Activated gamma-delta T cell (primary cell): ENCODE results near the gene RTCA.
A peak's percentile ranks its signal among the peaks of the same experiment; 100 is the strongest.
"Not testable (repeated sequence)": the region's sequence is repeated elsewhere in the genome, so short reads cannot be mapped to it uniquely, and the experiment has no call there.

Experiments used
- DNase-seq: peaks from one replicate; lab custom pipeline; 2025; lab: John Stamatoyannopoulos, UW
- total RNA-seq, 2 donors: gene quantifications; one replicate each; lab custom pipeline; 2026; lab: John Stamatoyannopoulos, UW

RTCA gene
- total RNA-seq: 67.4 to 78.6 reads per million in 2 donors

GRCh38 chr1:100265931-100266740 is at the start of gene RTCA:
Gene RTCA (plus strand): TSS chr1:100266216. CDS start chr1:100266376, 160 bp downstream.
- peak; percentile 89 for DNase-seq

- DNase-seq: no peak
Observed at GRCh38 chr1:100217834-100218233, 48.2 kb upstream of the RTCA start.

GRCh38 chr1:100219457-100219856 is 46.6 kb upstream of the RTCA start:
- DNase-seq: no peak

- DNase-seq: no peak
Observed at GRCh38 chr1:100219883-100220282, 46.1 kb upstream of the RTCA start.

GRCh38 chr1:100222428-100222827 is 43.6 kb upstream of the RTCA start:
- no peak for DNase-seq

- no peak for DNase-seq
Observed at GRCh38 chr1:100229681-100230443, 36.2 kb upstream of the RTCA start.

- no peak for DNase-seq
Observed at GRCh38 chr1:100230765-100231164, 35.3 kb upstream of the RTCA start.

GRCh38 chr1:100231721-100232120 is 34.3 kb upstream of the RTCA start:
- DNase-seq: no peak

- no peak for DNase-seq
Observed at GRCh38 chr1:100232156-100232555, 33.9 kb upstream of the RTCA start.

- DNase-seq: not testable (repeated sequence)
Observed at GRCh38 chr1:100233566-100233965, 32.5 kb upstream of the RTCA start.

- no peak for DNase-seq
Observed at GRCh38 chr1:100234432-100234831, 31.6 kb upstream of the RTCA start.

- no peak for DNase-seq
Observed at GRCh38 chr1:100237091-100237490, 28.9 kb upstream of the RTCA start.

GRCh38 chr1:100239961-100240360 is 26.1 kb upstream of the RTCA start:
- DNase-seq: no peak

GRCh38 chr1:100240631-100241030 is 25.4 kb upstream of the RTCA start:
- DNase-seq: no peak

GRCh38 chr1:100246738-100247137 is 19.3 kb upstream of the RTCA start:
- DNase-seq: no peak

GRCh38 chr1:100249155-100249536 is 16.9 kb upstream of the RTCA start:
- no peak for DNase-seq

GRCh38 chr1:100249537-100250257 is 16.3 kb upstream of the RTCA start, which contains the start of gene DBT:
Gene DBT (minus strand): TSS chr1:100249834. CDS start chr1:100249820, 14 bp downstream.
- DNase-seq: peak; percentile 26

GRCh38 chr1:100250264-100250663 is 15.8 kb upstream of the RTCA start:
- DNase-seq: no peak

GRCh38 chr1:100250807-100251206 is 15.2 kb upstream of the RTCA start:
- DNase-seq: no peak

GRCh38 chr1:100252901-100253300 is 13.1 kb upstream of the RTCA start:
- no peak for DNase-seq

- no peak for DNase-seq
Observed at GRCh38 chr1:100253552-100253951, 12.5 kb upstream of the RTCA start.

GRCh38 chr1:100256273-100256672 is 9.7 kb upstream of the RTCA start:
- DNase-seq: not testable (repeated sequence)
